ENCODE data around the gene TEKTIP1. TPM values are rescaled to one million over a fixed set of nuclear protein-coding genes. Genes with fewer than 3 reads are reported as not detected.

The TEKTIP1 gene
- total RNA-seq, 1 donor from 2014 or later, result 0.68 TPM

GRCh38 chr19:3504735-3505134 lies 34.2 kb upstream of the TEKTIP1 start:
- Histone ChIP-seq H2AFZ (ENCODE audit: low read depth, low read length) (no peak overlapping the region), H3K9ac (ENCODE audit: low read length) (no peak overlapping the region), H3K9me3 (ENCODE audit: insufficient read depth, low read depth, low read length) (no peaks in the 10 kb centered on the region), H3K36me3 (ENCODE audit: insufficient read depth, low read length) (no peaks in the 10 kb centered on the region), H3K27me3 (ENCODE audit: insufficient read depth, low read length) (no peaks in the 10 kb centered on the region), H3K4me2 (ENCODE audit: low read length) (no peak overlapping the region), H4K20me1 (ENCODE audit: insufficient read depth, low read length) (peaks cover 24% of the 10 kb centered on the region), H3K4me1 (ENCODE audit: insufficient read depth, low read length) (peaks cover 31% of the 10 kb centered on the region), H3K27ac (ENCODE audit: low read depth, low read length) (no peak overlapping the region), H3K4me3 (ENCODE audit: insufficient read depth, low read depth, low read length) (no peak overlapping the region), H3K79me2 (ENCODE audit: insufficient read depth, low read length) (peaks cover 43% of the 10 kb centered on the region)
- Mint-ChIP-seq H3K27me3 (ENCODE audit: low read depth, unreplicated experiment) (no peaks in the 10 kb centered on the region), H3K4me3 (ENCODE audit: unreplicated experiment) (peak overlapping the region; percentile 94), H3K36me3 (ENCODE audit: low read depth, unreplicated experiment) (peaks cover 6% of the 10 kb centered on the region), H3K27ac (ENCODE audit: unreplicated experiment) (no peak overlapping the region), H3K4me1 (ENCODE audit: low read depth, unreplicated experiment) (peaks cover 21% of the 10 kb centered on the region), H3K9me3 (ENCODE audit: unreplicated experiment) (no peaks in the 10 kb centered on the region)
- FAIRE-seq (no peak), DNase-seq (ENCODE audit: low read depth) (no peak)
- TF ChIP-seq EZH2 (IDR thresholded peaks at IDR 0.05; ENCODE audit: insufficient read depth, low read length), result no peak
- no peak for TF ChIP-seq CTCF (IDR thresholded peaks at IDR 0.05; ENCODE audit: insufficient read depth, low read depth, low read length)

GRCh38 chr19:3505598-3506383 lies 33.2 kb upstream of the TEKTIP1 start, which contains the start of gene FZR1:
Gene FZR1, plus strand, starts transcription at chr19:3506311. Its CDS starts 16,679 bp downstream, at chr19:3522990.
- H3K27ac Mint-ChIP-seq (ENCODE audit: unreplicated experiment), result peak within 1 kb of the TSS; percentile 93
- peaks cover 6% of the 10 kb centered on the region for H3K36me3 Mint-ChIP-seq (ENCODE audit: low read depth, unreplicated experiment)
- H3K27me3 ChIP-seq (ENCODE audit: insufficient read depth, low read length), result no peaks in the 10 kb centered on the region
- peak within 1 kb of the TSS; percentile 94 for H3K4me3 Mint-ChIP-seq (ENCODE audit: unreplicated experiment)
- no peaks in the 10 kb centered on the region for H3K27me3 Mint-ChIP-seq (ENCODE audit: low read depth, unreplicated experiment)
- H3K27ac ChIP-seq (ENCODE audit: low read depth, low read length), result peak within 1 kb of the TSS; percentile 89
- peak; percentile 26 for FAIRE-seq
- peak within 1 kb of the TSS; percentile 100 for H3K4me2 ChIP-seq (ENCODE audit: low read length)
- peak within 1 kb of the TSS; percentile 100 for H2AFZ ChIP-seq (ENCODE audit: low read depth, low read length)
- no peaks in the 10 kb centered on the region for H3K36me3 ChIP-seq (ENCODE audit: insufficient read depth, low read length)
- TF ChIP-seq EZH2 (IDR thresholded peaks at IDR 0.05; ENCODE audit: insufficient read depth, low read length) (no peak), CTCF (IDR thresholded peaks at IDR 0.05; ENCODE audit: insufficient read depth, low read depth, low read length) (no peak)
- peak; percentile 92 for DNase-seq (ENCODE audit: low read depth)
- peaks cover 26% of the 10 kb centered on the region for H3K4me1 Mint-ChIP-seq (ENCODE audit: low read depth, unreplicated experiment)
- peaks cover 35% of the 10 kb centered on the region for H4K20me1 ChIP-seq (ENCODE audit: insufficient read depth, low read length)
- H3K9me3 ChIP-seq (ENCODE audit: insufficient read depth, low read depth, low read length), result no peaks in the 10 kb centered on the region
- H3K9ac ChIP-seq (ENCODE audit: low read length), result peak within 1 kb of the TSS; percentile 89
- no peaks in the 10 kb centered on the region for H3K9me3 Mint-ChIP-seq (ENCODE audit: unreplicated experiment)
- peak within 1 kb of the TSS; percentile 85 for H3K4me3 ChIP-seq (ENCODE audit: insufficient read depth, low read depth, low read length)
- peaks cover 46% of the 10 kb centered on the region for H3K79me2 ChIP-seq (ENCODE audit: insufficient read depth, low read length)
- peaks cover 36% of the 10 kb centered on the region for H3K4me1 ChIP-seq (ENCODE audit: insufficient read depth, low read length)
